Fibroblast of lung (primary cell): Measurements from ENCODE around the gene IFI16. TPM values are rescaled to one million over a fixed set of nuclear protein-coding genes. Genes with fewer than 3 reads are reported as not detected.

Experiments used
- DNase-seq, 2 donors: peaks; one replicate each; pipeline versions ENCODE4 v3.0.0 to v3.0.0-alpha.2; 2010; ENCODE audit warnings: low read depth in 2 of 2
- H2AFZ ChIP-seq: 2 replicates; pipeline ENCODE4 v1.5.1; 2012; ENCODE audit warnings: low read length, control low read depth, inconsistent platforms
- H3K27ac ChIP-seq: 2 replicates; pipeline ENCODE4 v1.5.1; 2011; ENCODE audit warnings: low read length, control low read depth; ENCODE audit not compliant: insufficient read depth
- H3K27me3 ChIP-seq: 2 replicates; pipeline ENCODE4 v1.5.1; 2011; ENCODE audit warnings: mild to moderate bottlenecking, low read length; ENCODE audit not compliant: control insufficient read depth, insufficient read depth
- H3K36me3 ChIP-seq: 2 replicates; pipeline ENCODE4 v1.5.1; 2011; ENCODE audit warnings: low read length; ENCODE audit not compliant: control insufficient read depth, insufficient read depth
- H3K4me1 ChIP-seq: 2 replicates; pipeline ENCODE4 v1.5.1; 2011; ENCODE audit warnings: low read length; ENCODE audit not compliant: control insufficient read depth, insufficient read depth; ENCODE audit errors: extremely low read depth
- H3K4me2 ChIP-seq: 2 replicates; pipeline ENCODE4 v1.5.1; 2011; ENCODE audit warnings: low read length, control low read depth; ENCODE audit not compliant: insufficient read depth; ENCODE audit errors: extremely low read depth
- H3K4me3 ChIP-seq, 4 experiments: fragments of 200-600 bp in 1 of 4; sonication (generic) in 1 of 4; replicated peaks in 1 of 4; 2 replicates each; pipeline ENCODE4 v1.5.1; 2011 to 2016; ENCODE audit warnings: low read length in 4 of 4, low read depth in 3 of 4, mild to moderate bottlenecking in 3 of 4, control low read depth in 2 of 4, inconsistent platforms in 1 of 4, mixed read lengths in 1 of 4; ENCODE audit not compliant: insufficient read depth in 1 of 4; ENCODE audit errors: control extremely low read depth in 1 of 4
- H3K79me2 ChIP-seq: 2 replicates; pipeline ENCODE4 v1.5.1; 2012; ENCODE audit warnings: mild to moderate bottlenecking, low read length, inconsistent platforms; ENCODE audit not compliant: control insufficient read depth, insufficient read depth
- H3K9ac ChIP-seq: 2 replicates; pipeline ENCODE4 v1.5.1; 2011; ENCODE audit warnings: mild to moderate bottlenecking, low read length, control low read depth; ENCODE audit not compliant: insufficient read depth
- H3K9me3 ChIP-seq: 2 replicates; pipeline ENCODE4 v1.5.1; 2012; ENCODE audit warnings: low read depth, low read length; ENCODE audit not compliant: control insufficient read depth, insufficient read depth
- H4K20me1 ChIP-seq: 2 replicates; pipeline ENCODE4 v1.5.1; 2011; ENCODE audit warnings: low read length; ENCODE audit not compliant: control insufficient read depth, insufficient read depth; ENCODE audit errors: extremely low read depth
- EZH2 ChIP-seq: IDR thresholded peaks from 2 replicates; pipeline ENCODE4 v1.5.1; 2012; ENCODE audit warnings: low read length, control low read depth, mild to moderate bottlenecking; ENCODE audit errors: missing control alignments
- polyA plus RNA-seq, 2 donors: library from polyadenylated mRNA; depleted of rRNA in 1 of 2; stranded (reverse) in 1 of 2; unstranded in 1 of 2; fragments of >200 nt; gene quantifications; 2 replicates each; pipeline ENCODE4 v1.2.1, GENCODE V29; 2011 to 2012; ENCODE audit warnings: missing spikeins in 1 of 2
- total RNA-seq: library from RNA; depleted of rRNA; stranded (reverse); fragments of >200 nt; gene quantifications from 2 replicates; pipeline ENCODE4 v1.2.1, GENCODE V29; 2014
- TF ChIP-seq, protein P1 (sequence below), 2 donors: IDR thresholded peaks in 1 of 2; conservative IDR thresholded peaks in 1 of 2; 1 replicate in 1 of 2; 2 replicates in 1 of 2; pipeline ENCODE4 v1.5.1; 2011 to 2012; ENCODE audit warnings: low read length in 2 of 2, control low read depth in 1 of 2, inconsistent platforms in 1 of 2, low read depth in 1 of 2, mild to moderate bottlenecking in 1 of 2

Gene IFI16
- total and polyA plus RNA-seq, 2 donors (not counting 1 experiment from before 2014, with no cell fraction given): 141 to 223 TPM

DNA sequence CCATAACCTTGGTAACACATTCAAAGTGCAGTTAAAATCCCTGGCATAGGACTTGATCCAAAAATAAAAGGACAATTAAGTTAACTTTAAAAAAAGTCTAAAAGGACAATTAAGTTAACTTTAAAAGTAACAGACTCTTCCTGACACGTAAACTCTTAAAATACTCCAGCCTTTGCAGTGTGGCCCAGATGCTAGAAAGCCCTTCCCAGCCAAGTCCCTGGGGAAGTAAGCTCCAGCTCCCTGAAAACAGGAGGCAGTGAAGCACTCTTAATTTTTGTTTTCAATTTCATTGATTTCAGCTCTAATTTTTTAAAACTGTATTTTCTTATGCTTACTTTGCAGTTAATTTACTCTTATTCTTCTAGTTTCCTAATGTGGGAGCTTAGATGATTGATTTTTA, 71.9 kb downstream of the IFI16 start:
- Histone ChIP-seq H3K9me3 (no peaks in the 10 kb centered on the region), H3K4me1 (no peaks in the 10 kb centered on the region), H3K4me3 (no peak overlapping the region), H3K27me3 (no peaks in the 10 kb centered on the region), H3K36me3 (no peaks in the 10 kb centered on the region), H4K20me1 (no peaks in the 10 kb centered on the region), H3K79me2 (no peaks in the 10 kb centered on the region), H3K27ac (no peak overlapping the region), H3K4me2 (no peak overlapping the region), H3K9ac (no peak overlapping the region), H2AFZ (no peak overlapping the region)
- DNase-seq: no peak
- TF ChIP-seq EZH2: no peak
- TF ChIP-seq, protein P1, sequence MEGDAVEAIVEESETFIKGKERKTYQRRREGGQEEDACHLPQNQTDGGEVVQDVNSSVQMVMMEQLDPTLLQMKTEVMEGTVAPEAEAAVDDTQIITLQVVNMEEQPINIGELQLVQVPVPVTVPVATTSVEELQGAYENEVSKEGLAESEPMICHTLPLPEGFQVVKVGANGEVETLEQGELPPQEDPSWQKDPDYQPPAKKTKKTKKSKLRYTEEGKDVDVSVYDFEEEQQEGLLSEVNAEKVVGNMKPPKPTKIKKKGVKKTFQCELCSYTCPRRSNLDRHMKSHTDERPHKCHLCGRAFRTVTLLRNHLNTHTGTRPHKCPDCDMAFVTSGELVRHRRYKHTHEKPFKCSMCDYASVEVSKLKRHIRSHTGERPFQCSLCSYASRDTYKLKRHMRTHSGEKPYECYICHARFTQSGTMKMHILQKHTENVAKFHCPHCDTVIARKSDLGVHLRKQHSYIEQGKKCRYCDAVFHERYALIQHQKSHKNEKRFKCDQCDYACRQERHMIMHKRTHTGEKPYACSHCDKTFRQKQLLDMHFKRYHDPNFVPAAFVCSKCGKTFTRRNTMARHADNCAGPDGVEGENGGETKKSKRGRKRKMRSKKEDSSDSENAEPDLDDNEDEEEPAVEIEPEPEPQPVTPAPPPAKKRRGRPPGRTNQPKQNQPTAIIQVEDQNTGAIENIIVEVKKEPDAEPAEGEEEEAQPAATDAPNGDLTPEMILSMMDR (conservative IDR thresholded peaks at IDR 0.05 in 1 of 2, IDR thresholded peaks at IDR 0.05 in 1 of 2; ENCODE audit: low read depth in 1 of 2, low read length in 2 of 2): no peak

DNA sequence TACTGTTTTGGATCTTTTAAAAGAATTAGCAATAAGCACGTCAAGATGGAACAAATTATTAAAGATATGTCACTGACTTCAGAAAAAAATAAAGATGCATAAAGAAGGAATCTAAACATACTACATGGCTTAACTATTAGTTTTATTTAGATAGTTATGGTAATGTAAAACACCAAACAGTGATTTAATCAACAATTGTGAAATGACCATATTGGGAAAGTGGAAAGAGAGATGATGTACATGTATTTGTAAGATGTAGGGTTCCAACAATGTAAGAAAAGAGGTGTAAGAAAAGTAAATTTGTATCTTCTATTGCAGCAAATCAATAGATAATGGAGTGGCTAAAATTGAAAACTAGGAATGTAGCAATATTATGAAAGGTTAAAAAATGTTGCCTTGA, 73.3 kb downstream of the IFI16 start:
- Histone ChIP-seq H3K9ac (no peak overlapping the region), H3K4me1 (peaks cover 1% of the 10 kb centered on the region), H2AFZ (no peak overlapping the region), H3K27ac (no peak overlapping the region), H3K4me2 (no peak overlapping the region), H3K4me3 (no peak overlapping the region), H3K27me3 (no peaks in the 10 kb centered on the region), H3K9me3 (no peaks in the 10 kb centered on the region), H3K79me2 (no peaks in the 10 kb centered on the region), H4K20me1 (no peaks in the 10 kb centered on the region), H3K36me3 (no peaks in the 10 kb centered on the region)
- TF ChIP-seq, protein P1 (conservative IDR thresholded peaks at IDR 0.05 in 1 of 2, IDR thresholded peaks at IDR 0.05 in 1 of 2; ENCODE audit: low read depth in 1 of 2, low read length in 2 of 2): no peak
- no peak for TF ChIP-seq EZH2
- DNase-seq: no peak

DNA sequence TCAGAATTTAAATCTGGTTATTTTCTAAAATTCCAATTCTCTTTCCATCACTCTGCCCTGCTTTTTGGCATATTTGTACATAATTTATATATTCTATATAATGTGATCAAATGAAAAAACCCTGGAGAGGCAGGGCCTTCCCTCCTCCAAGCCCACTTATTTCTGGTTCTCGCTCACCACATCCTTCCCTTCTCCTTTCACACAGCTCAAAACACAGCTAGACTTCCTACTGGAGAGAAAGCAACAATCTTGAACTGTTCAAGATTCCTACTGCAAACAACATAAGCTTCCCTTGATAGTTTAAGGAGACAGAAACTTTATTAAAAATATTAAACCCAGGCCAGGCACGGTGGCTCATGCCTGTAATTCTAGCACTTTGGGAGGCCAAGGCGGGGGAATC, 74.4 kb downstream of the IFI16 start:
- no peak for TF ChIP-seq EZH2
- TF ChIP-seq, protein P1 (conservative IDR thresholded peaks at IDR 0.05 in 1 of 2, IDR thresholded peaks at IDR 0.05 in 1 of 2; ENCODE audit: low read depth in 1 of 2, low read length in 2 of 2): no peak

More for the DNA sequence above, 74.4 kb downstream of the IFI16 start:
- Histone ChIP-seq H3K27me3 (no peaks in the 10 kb centered on the region), H3K36me3 (no peaks in the 10 kb centered on the region), H3K4me1 (peaks cover 2% of the 10 kb centered on the region), H4K20me1 (no peaks in the 10 kb centered on the region), H3K9ac (no peak overlapping the region), H3K27ac (no peak overlapping the region), H3K79me2 (no peaks in the 10 kb centered on the region), H2AFZ (no peak overlapping the region), H3K9me3 (no peaks in the 10 kb centered on the region), H3K4me2 (no peak overlapping the region), H3K4me3 (no peak overlapping the region)
- DNase-seq: no peak
